ENCODE measurements around the gene ARHGDIG.

- TF ChIP-seq, protein P1, sequence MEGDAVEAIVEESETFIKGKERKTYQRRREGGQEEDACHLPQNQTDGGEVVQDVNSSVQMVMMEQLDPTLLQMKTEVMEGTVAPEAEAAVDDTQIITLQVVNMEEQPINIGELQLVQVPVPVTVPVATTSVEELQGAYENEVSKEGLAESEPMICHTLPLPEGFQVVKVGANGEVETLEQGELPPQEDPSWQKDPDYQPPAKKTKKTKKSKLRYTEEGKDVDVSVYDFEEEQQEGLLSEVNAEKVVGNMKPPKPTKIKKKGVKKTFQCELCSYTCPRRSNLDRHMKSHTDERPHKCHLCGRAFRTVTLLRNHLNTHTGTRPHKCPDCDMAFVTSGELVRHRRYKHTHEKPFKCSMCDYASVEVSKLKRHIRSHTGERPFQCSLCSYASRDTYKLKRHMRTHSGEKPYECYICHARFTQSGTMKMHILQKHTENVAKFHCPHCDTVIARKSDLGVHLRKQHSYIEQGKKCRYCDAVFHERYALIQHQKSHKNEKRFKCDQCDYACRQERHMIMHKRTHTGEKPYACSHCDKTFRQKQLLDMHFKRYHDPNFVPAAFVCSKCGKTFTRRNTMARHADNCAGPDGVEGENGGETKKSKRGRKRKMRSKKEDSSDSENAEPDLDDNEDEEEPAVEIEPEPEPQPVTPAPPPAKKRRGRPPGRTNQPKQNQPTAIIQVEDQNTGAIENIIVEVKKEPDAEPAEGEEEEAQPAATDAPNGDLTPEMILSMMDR (conservative IDR thresholded peaks at IDR 0.05; ENCODE audit: low read depth in 2 of 2): no peak
- TF ChIP-seq POLR2AphosphoS5 (IDR thresholded peaks at IDR 0.05; ENCODE audit: low read depth) (no peak), CREB1 (CRISPR knock-in tag; IDR thresholded peaks at IDR 0.05; ENCODE audit: low read depth) (no peak), ZNF462 (CRISPR knock-in tag; IDR thresholded peaks at IDR 0.05) (no peak), EZH2 (IDR thresholded peaks at IDR 0.05; ENCODE audit: low read depth, unreplicated experiment) (no peak), EZH2phosphoT487 (IDR thresholded peaks at IDR 0.05; ENCODE audit: unreplicated experiment) (no peak), JUNB (IDR thresholded peaks at IDR 0.05; ENCODE audit: unreplicated experiment) (no peak)
These were observed 43.7 kb downstream of the ARHGDIG start for GRCh38 chr16:324201-324450.

Measured in GM23338 (cell line).